OCI-LY1 (cell line): ENCODE results near the gene PIAS4.

ENCODE experiments used
- H2AFZ ChIP-seq: fragments of 200-600 bp; sonication (generic), shearing (Covaris generic); 2 replicates; pipeline ENCODE4 v1.6.0; 2014; ENCODE audit warnings: antibody characterized with exemption, mild to moderate bottlenecking, low read length
- H3F3A ChIP-seq: fragments of 200-600 bp; sonication (generic), shearing (Covaris generic); 2 replicates; pipeline ENCODE4 v1.6.0; 2014; ENCODE audit warnings: mild to moderate bottlenecking, antibody characterized with exemption, low read length, moderate library complexity; ENCODE audit not compliant: insufficient read depth
- H3K27ac ChIP-seq: fragments of 200-600 bp; sonication (generic); 2 replicates; pipeline ENCODE4 v1.5.1; 2014; ENCODE audit warnings: low read length, mixed run types, mild to moderate bottlenecking, low read depth; ENCODE audit not compliant: poor library complexity, severe bottlenecking
- H3K27me3 ChIP-seq: fragments of 200-600 bp; sonication (generic); 2 replicates; pipeline ENCODE4 v1.6.0; 2014; ENCODE audit warnings: antibody characterized with exemption, mild to moderate bottlenecking, low read length, moderate library complexity; ENCODE audit not compliant: insufficient read depth
- H3K36me3 ChIP-seq: fragments of 200-600 bp; sonication (generic); 2 replicates; pipeline ENCODE4 v1.6.1; 2014; ENCODE audit warnings: mild to moderate bottlenecking, antibody characterized with exemption, low read length, moderate library complexity, mixed read lengths; ENCODE audit not compliant: insufficient read depth
- H3K4me1 ChIP-seq: fragments of 200-600 bp; sonication (generic); 2 replicates; pipeline ENCODE4 v1.5.1; 2014; ENCODE audit warnings: mild to moderate bottlenecking, low read length, moderate library complexity; ENCODE audit not compliant: insufficient read depth, severe bottlenecking
- H3K4me2 ChIP-seq: fragments of 200-600 bp; sonication (generic), shearing (Covaris generic); 2 replicates; pipeline ENCODE4 v1.6.1; 2014; ENCODE audit warnings: low read length
- H3K4me3 ChIP-seq: fragments of 200-600 bp; sonication (generic); 2 replicates; pipeline ENCODE4 v1.5.1; 2014; ENCODE audit warnings: low read length, low read depth, mild to moderate bottlenecking, mixed read lengths; ENCODE audit not compliant: poor library complexity, severe bottlenecking
- H3K79me2 ChIP-seq: fragments of 200-600 bp; shearing (Covaris generic); 2 replicates; pipeline ENCODE4 v1.6.1; 2016; ENCODE audit warnings: mixed run types, low read length, mixed read lengths; ENCODE audit not compliant: insufficient read depth
- H3K9ac ChIP-seq: fragments of 200-600 bp; sonication (generic), shearing (Covaris generic); 2 replicates; pipeline ENCODE4 v1.6.1; 2014; ENCODE audit warnings: mild to moderate bottlenecking, low read length, mixed read lengths
- H3K9me2 ChIP-seq: fragments of 200-600 bp; sonication (generic), shearing (Covaris generic); 2 replicates; pipeline ENCODE4 v1.6.1; 2014; ENCODE audit warnings: low read depth, mild to moderate bottlenecking, low read length, mixed read lengths
- H3K9me3 ChIP-seq: fragments of 200-600 bp; shearing (Covaris generic); 2 replicates; pipeline ENCODE4 v1.6.1; 2014; ENCODE audit warnings: low read length, mixed read lengths
- H4K20me1 ChIP-seq: fragments of 200-600 bp; sonication (generic), shearing (Covaris generic); 2 replicates; pipeline ENCODE4 v1.6.0; 2016; ENCODE audit warnings: mild to moderate bottlenecking, low read length; ENCODE audit not compliant: insufficient read depth
- EZH2 ChIP-seq: fragments of 200-600 bp; sonication (generic), shearing (Covaris generic); IDR thresholded peaks from 2 replicates; pipeline ENCODE4 v1.8.0; 2017; ENCODE audit warnings: borderline replicate concordance, mixed run types, mild to moderate bottlenecking, antibody characterized with exemption, low read length, moderate library complexity, mixed read lengths
- TF ChIP-seq, protein P1 (sequence below): fragments of 200-600 bp; sonication (generic), shearing (Covaris generic); IDR thresholded peaks from 2 replicates; pipeline ENCODE4 v1.5.1; 2017; ENCODE audit warnings: mild to moderate bottlenecking, antibody characterized with exemption, low read length, moderate library complexity, mixed read lengths

The PIAS4 gene

DNA sequence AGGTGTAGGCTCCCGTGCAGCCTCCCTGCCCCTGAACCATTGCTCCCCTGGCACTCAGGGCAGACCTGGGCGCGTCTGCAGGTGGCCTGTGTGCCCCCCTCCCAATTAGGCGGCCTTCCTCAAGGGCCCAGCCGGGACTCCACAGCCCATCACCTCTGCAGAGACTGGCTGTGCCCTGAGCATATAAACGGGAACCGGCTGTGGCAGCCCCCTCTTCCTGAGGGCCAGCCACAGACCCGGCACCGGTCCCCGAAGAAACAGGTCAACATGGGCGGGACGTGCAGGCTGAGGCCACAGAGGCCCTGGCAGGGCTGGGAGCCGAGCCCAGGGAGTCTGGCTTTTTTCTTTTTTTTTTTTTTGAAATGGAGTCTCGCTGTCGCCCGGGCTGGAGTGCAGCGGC is 12.0 kb downstream of the PIAS4 start:
- H3K36me3 ChIP-seq, result peaks cover 51% of the 10 kb centered on the region
- 0 out of 2 replicates have a peak, but pooled peaks cover 4% of the 10 kb centered on the region for H3K9me3 ChIP-seq
- no peaks in the 10 kb centered on the region for H3F3A ChIP-seq
- H2AFZ ChIP-seq, result no peak overlapping the region
- H3K9ac ChIP-seq, result no peak overlapping the region
- H3K4me2 ChIP-seq, result no peak overlapping the region
- no peaks in the 10 kb centered on the region for H3K4me1 ChIP-seq
- H3K9me2 ChIP-seq, result no peaks in the 10 kb centered on the region
- no peak overlapping the region for H3K27ac ChIP-seq
- no peak for TF ChIP-seq EZH2
- TF ChIP-seq, protein P1, sequence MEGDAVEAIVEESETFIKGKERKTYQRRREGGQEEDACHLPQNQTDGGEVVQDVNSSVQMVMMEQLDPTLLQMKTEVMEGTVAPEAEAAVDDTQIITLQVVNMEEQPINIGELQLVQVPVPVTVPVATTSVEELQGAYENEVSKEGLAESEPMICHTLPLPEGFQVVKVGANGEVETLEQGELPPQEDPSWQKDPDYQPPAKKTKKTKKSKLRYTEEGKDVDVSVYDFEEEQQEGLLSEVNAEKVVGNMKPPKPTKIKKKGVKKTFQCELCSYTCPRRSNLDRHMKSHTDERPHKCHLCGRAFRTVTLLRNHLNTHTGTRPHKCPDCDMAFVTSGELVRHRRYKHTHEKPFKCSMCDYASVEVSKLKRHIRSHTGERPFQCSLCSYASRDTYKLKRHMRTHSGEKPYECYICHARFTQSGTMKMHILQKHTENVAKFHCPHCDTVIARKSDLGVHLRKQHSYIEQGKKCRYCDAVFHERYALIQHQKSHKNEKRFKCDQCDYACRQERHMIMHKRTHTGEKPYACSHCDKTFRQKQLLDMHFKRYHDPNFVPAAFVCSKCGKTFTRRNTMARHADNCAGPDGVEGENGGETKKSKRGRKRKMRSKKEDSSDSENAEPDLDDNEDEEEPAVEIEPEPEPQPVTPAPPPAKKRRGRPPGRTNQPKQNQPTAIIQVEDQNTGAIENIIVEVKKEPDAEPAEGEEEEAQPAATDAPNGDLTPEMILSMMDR, result no peak
- no peaks in the 10 kb centered on the region for H3K27me3 ChIP-seq
- no peaks in the 10 kb centered on the region for H4K20me1 ChIP-seq
- H3K79me2 ChIP-seq, result no peaks in the 10 kb centered on the region
- no peak overlapping the region for H3K4me3 ChIP-seq

DNA sequence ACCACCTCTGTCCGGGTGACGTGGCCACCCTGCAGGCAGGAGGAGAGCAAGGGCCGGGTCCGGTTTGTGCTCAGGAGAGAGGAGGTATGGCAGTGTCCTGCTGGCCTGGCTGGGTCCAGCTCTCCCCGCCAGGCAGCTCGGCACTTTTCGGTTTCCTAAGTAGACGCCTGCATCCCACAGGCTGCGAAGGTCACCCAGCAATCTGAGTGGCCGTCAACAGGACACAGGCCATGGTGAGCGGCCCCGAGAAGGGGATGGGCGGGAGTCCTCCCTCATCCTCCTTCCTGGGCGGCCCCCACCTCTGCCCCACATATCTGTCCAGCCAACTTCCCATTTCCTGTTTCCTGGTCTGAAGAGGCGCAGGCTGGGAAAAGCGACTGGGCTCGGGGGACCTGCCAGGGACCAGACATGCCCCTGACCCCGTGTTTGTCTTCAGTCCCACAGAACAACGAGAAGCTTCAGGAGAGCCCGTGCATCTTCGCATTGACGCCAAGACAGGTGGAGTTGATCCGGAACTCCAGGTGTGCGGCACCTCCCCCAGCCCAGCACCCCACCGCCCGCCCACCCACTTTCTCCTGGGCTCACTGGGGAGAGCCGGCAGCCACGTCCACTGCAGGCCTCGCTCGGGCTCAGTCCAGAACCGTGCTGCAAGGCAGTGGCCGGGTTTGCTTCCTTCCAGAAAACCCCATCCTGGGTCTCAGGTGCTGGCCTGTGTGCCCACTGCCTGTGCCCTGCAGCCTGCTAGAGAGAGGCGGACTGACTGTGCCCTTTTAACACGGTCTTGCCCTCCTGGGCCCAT is 16.3 kb downstream of the PIAS4 start:
- Histone ChIP-seq H3K36me3 (peaks cover 43% of the 10 kb centered on the region), H4K20me1 (no peaks in the 10 kb centered on the region), H3K27me3 (no peaks in the 10 kb centered on the region), H3K9me2 (no peaks in the 10 kb centered on the region), H3K4me1 (no peaks in the 10 kb centered on the region), H3K4me3 (no peak overlapping the region), H3F3A (no peaks in the 10 kb centered on the region), H3K4me2 (no peak overlapping the region), H3K27ac (no peak overlapping the region), H3K9me3 (0 out of 2 replicates have a peak, but pooled peaks cover 4% of the 10 kb centered on the region), H3K9ac (no peak overlapping the region), H3K79me2 (no peaks in the 10 kb centered on the region), H2AFZ (no peak overlapping the region)
- no peak for TF ChIP-seq EZH2

DNA sequence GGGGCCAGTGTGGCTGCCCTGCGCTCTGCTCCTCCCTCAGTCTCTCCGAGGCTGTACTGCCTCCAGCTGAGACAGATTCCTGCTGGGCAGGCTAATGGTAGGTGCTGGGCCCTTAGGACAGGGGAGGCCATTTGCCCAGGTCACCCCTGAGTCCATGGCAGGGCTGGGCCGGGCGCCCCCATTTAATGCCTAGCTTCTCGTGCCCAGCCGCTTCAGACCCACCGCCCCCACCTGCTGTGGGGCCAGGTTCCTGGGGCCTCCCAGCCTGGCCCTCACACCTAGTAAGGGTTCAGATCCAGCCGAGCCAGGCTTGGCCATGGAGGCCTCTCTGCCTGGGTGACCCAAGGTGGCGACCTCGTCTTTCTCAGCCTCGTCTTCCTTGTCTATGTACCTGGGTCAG is 17.8 kb downstream of the PIAS4 start:
- Histone ChIP-seq H3K9me2 (no peaks in the 10 kb centered on the region), H3K4me1 (no peaks in the 10 kb centered on the region), H3K4me3 (no peak overlapping the region), H3F3A (no peaks in the 10 kb centered on the region), H3K79me2 (no peaks in the 10 kb centered on the region), H3K9ac (no peak overlapping the region), H4K20me1 (no peaks in the 10 kb centered on the region), H3K4me2 (no peak overlapping the region), H3K36me3 (peaks cover 42% of the 10 kb centered on the region), H3K9me3 (0 out of 2 replicates have a peak, but pooled peaks cover 4% of the 10 kb centered on the region), H3K27ac (no peak overlapping the region), H3K27me3 (no peaks in the 10 kb centered on the region), H2AFZ (no peak overlapping the region)
- TF ChIP-seq, protein P1, result no peak
- no peak for TF ChIP-seq EZH2

DNA sequence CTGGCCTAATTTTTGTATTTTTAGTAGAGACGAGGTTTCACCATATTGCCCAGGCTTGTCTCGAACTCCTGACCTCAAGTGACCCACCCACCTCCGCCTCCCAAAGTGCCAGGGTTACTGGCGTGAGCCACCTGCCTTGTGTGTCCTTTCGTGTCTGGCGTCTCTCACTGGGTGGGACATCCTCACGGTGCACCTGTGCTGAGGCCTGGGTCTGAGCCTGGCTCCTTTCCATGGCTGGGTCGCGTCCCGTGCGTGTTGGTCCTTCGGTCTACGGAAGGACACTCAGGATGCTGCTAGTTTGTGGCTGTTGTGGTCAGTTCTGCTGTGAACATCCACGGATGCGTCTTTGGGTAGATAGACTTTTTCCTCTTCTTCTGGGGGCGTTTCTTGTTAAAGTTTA is 19.6 kb downstream of the PIAS4 start:
- Histone ChIP-seq H3K79me2 (no peaks in the 10 kb centered on the region), H4K20me1 (no peaks in the 10 kb centered on the region), H3K4me2 (no peak overlapping the region), H3F3A (no peaks in the 10 kb centered on the region), H3K9me3 (no peaks in the 10 kb centered on the region), H3K4me1 (no peaks in the 10 kb centered on the region), H3K9me2 (no peaks in the 10 kb centered on the region), H3K4me3 (no peak overlapping the region), H3K27me3 (no peaks in the 10 kb centered on the region), H3K36me3 (peaks cover 35% of the 10 kb centered on the region), H3K27ac (no peak overlapping the region), H3K9ac (no peak overlapping the region), H2AFZ (no peak overlapping the region)
- TF ChIP-seq, protein P1, result no peak
- TF ChIP-seq EZH2, result no peak
